Fibroblast of villous mesenchyme (primary cell): ENCODE data around the gene SNAPC2. TPM values are rescaled to one million over a fixed set of nuclear protein-coding genes. Genes with fewer than 3 reads are reported as not detected.

Experiments
- DNase-seq: peaks from one replicate; pipeline ENCODE4 v3.0.0-alpha.2; 2010; ENCODE audit warnings: low read depth
- H3K4me3 ChIP-seq: 2 replicates; pipeline ENCODE4 v1.5.1; 2011; ENCODE audit warnings: low read depth, mild to moderate bottlenecking, low read length
- total RNA-seq: library from RNA; depleted of rRNA; stranded (reverse); fragments of >200 nt; gene quantifications from 2 replicates; pipeline ENCODE4 v1.2.3, GENCODE V29; 2012
- TF ChIP-seq, protein P1 (sequence below): IDR thresholded peaks from 2 replicates; pipeline ENCODE4 v1.5.1; 2012; ENCODE audit warnings: low read depth, mild to moderate bottlenecking, low read length; ENCODE audit not compliant: insufficient read depth

The SNAPC2 gene
- total RNA-seq, 1 donor = 17.7 TPM

DNA sequence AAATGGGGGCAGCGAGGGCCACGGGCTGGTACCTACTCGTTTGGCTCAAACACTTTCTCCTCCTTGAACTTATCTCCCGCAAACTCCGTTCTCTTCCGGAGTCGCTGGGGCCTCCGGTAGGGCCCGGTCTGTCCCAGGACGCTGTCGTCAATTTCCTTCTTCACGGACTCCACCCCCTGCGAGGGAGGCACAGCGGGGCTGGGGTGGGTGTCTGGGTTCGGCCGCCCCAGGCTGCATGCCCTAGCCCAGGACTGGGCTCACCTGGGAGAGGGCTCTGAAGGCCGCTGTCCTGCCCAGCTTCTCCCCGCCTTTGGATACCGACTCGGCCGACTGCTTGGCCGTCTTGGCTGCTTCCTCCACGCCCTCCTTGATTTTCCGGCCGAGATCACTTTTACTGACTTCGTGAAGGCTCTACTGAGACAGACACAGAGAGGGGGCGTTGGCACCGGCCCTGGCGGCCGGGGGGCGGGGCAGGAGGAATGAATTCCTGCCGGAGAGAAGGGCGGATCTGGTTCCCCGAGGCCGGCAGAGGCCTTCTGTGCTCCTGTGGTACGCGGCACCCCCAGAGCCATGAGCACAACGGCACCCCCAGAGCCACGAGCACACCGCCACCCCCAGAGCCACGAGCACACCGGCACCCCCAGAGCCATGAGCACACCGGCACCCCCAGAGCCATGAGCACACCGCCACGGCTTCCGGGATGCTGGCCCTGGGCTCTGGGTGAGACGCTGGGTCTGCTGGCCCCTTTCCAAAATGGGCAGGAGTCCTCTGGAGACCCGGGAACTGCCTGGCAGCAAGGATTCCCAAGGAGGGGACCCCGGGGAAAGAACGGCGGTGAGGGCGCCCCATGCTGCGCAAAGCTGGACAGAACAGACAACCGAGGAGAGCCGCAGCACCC is 13.9 kb downstream of the SNAPC2 start:
- DNase-seq = no peak
- H3K4me3 ChIP-seq = no peak overlapping the region
- TF ChIP-seq, protein P1, sequence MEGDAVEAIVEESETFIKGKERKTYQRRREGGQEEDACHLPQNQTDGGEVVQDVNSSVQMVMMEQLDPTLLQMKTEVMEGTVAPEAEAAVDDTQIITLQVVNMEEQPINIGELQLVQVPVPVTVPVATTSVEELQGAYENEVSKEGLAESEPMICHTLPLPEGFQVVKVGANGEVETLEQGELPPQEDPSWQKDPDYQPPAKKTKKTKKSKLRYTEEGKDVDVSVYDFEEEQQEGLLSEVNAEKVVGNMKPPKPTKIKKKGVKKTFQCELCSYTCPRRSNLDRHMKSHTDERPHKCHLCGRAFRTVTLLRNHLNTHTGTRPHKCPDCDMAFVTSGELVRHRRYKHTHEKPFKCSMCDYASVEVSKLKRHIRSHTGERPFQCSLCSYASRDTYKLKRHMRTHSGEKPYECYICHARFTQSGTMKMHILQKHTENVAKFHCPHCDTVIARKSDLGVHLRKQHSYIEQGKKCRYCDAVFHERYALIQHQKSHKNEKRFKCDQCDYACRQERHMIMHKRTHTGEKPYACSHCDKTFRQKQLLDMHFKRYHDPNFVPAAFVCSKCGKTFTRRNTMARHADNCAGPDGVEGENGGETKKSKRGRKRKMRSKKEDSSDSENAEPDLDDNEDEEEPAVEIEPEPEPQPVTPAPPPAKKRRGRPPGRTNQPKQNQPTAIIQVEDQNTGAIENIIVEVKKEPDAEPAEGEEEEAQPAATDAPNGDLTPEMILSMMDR = no peak

DNA sequence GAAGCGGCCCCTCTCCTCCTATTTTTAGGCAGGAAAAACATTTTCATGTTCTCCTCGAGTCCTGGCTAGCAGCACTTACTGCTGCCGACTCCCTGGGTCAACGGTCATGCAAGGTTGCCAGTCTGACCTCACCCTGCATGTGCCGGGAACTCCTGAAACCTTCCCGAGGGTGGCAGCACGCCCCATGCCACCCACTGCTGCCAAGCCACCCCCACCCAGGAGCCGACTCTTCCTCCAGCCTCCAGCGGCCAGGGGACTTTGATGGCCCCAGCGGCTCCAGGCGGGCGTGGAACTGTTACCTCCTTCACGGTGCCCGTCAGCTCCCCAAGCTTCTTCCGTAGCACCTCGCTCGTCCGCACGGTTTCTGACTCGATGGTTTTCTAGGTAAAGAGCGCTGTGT is 14.6 kb downstream of the SNAPC2 start:
- DNase-seq = no peak
- TF ChIP-seq, protein P1 = no peak
- H3K4me3 ChIP-seq = no peak overlapping the region

DNA sequence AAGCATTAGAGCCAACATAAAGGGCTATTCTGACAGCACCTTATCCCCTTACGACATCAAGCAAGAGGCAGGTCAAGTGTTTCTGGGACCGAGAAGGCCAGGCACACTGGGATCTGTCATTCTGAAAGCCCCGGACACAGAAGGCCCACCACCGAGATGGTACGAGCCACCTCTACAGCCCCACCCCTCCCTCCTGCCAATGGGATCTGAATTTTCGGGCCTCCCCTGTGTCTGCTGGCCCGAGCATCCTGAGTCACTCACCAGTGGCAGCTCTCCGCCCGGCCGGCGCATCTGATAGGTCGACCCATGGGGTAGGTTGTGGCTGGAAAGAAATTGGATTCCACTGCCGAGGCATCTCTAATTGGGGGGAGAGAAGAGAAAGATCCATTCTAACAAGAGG is 20.7 kb downstream of the SNAPC2 start:
- TF ChIP-seq, protein P1 = no peak
- H3K4me3 ChIP-seq = no peak overlapping the region
- DNase-seq = no peak

DNA sequence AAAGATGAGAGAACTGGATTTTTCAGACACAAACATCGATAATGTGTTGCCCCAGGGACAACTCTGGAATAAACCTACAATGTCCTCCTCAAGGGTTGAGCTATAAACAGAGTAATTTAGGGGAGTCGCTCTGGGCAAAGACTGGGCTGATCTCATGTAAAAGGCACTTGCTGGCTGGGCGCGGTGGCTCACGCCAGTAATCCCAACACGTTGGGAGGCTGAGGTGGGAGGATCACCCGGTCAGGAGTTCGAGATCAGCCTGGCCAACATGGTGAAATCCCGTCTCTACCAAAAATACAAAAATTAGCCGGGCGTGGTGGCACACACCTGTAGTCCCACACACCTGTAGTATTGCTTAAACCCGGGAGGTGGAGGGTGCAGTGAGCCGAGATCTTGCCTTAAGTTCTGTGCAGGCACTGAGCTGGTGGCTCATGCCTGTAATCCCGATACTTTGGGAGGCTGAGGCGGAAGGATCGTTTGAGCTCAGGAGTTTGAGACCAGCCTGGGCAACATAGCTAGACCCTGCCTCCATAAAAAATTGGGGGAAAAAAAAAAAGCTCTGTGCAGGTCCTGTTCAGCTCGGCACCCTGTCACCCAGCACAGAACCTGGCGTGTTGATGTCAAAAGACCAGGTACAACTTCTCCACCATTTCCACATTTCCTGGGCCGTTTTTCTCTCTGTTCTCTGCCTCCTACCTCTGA is 21.9 kb downstream of the SNAPC2 start:
- TF ChIP-seq, protein P1 = no peak
- DNase-seq = no peak
- peak overlapping the region; percentile 84 for H3K4me3 ChIP-seq

DNA sequence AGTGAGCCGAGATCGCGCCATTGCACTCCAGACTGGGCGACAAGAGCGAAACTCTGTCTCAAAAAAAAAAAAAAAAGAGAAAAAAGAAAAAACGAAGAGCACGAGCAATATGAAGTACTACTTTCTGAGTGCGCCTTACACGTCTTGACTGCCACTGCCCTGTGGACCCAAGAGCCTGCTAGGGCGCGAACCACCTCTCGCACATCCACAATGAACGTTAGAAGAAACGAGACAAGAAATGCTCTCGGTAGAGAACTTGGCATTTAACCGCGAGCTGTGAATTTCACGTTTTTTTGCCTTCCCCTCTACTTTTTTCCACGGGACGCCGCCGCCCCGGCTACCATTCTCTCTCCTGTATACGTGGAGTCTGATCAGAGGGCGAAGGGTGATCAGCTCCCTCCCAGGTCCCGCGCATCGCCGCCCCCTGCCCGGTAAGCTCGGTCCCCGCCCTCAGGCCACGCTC is 22.9 kb downstream of the SNAPC2 start:
- H3K4me3 ChIP-seq = peak overlapping the region; percentile 84
- DNase-seq = peak; percentile 25
- TF ChIP-seq, protein P1 = no peak

DNA sequence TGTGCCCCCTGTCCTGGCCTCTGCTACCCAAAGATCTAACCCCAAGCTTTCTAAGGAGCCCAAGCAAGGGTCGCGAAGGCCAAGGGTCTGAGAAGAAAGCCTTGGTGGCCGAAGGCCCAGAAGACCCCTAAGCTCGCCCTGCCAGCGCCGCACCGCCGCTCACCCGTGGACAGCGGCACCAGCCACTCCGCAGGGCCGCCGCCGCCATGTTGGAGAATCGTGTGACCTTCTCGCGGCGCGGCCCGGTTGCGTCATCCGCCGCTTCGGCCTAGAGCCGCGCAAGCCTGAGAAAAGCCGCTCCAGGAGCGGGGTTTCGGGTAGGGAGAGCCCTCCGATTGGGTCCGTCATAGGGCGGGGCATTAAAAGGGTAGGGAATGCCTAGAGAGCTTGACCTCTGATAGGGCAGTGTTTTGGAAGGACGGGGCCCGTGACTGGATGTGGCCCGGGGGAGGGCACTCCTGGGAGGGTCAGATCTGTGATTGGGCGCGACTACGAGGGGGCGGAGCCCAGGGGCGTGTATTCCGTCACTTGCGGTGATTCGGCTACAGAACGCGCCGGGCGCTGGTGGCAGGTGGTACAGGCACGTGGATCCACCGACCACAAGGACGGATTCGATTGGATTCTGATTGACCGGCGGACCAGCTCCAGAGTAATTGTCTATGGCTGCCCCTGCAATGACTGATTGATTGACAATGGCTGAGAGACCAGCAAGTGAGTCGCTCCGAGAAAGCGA is 23.5 kb downstream of the SNAPC2 start, which contains the start of gene TIMM44:
TSS of gene TIMM44 (minus strand) at position 223 of the 733 bp plus-strand sequence. CDS start at position 208, 15 bp downstream.
- DNase-seq = peak; percentile 100
- peak within 1 kb of the TSS; percentile 84 for H3K4me3 ChIP-seq
- TF ChIP-seq, protein P1 = no peak
